ENCODE results near the gene PCSK6. TPM values are rescaled to one million over a fixed set of nuclear protein-coding genes. Genes with fewer than 3 reads are reported as not detected.

Gene PCSK6
- total and polyA plus RNA-seq, 2 donors from 2014 or later, result 3.8 to 7.3 TPM

DNA sequence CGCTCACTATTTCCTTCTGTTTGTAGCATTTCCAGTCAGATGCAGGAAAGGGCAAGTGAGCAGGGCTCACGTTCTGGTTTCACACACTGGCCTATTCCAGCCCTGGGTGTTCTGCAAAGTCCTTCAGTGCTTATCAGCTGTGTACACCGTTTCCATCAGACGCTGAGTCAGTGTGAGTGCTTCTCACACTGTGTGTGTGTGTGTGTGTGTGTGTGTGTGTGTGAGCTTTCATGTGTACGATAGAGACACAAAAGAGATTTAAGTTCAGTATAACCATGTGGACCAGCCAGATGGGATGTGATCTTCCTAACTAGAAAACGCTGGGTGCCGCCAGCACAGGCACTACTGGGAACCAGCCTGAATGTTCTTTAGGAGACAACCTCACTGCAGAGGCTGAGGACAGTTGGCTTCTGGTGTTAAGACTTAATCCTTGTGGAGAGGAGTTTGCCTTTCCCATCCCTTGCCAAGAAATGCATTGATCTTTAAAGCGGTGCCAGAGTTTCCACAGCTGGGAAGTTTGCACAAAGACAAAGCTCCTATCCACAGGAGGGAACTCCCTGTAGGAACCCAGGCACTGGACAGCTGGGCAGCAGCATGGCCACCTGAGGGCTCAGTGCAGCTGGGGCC, 233.8 kb downstream of the PCSK6 start:
- FAIRE-seq (no peak), DNase-seq (peak in 1 of 5 donors; percentile 29)
- intact Hi-C loops (cut with DNase I), result loop anchor here (5.0 kb wide), 2 partner anchors 168 to 243 kb away; no protein-coding TSS in a partner anchor
- Histone ChIP-seq H3K36me3 (ENCODE audit: control insufficient read depth in 2 of 3, insufficient read depth in 3 of 3, low read length in 3 of 3) (no peaks in the 10 kb centered on the region), H3K9me3 (ENCODE audit: control insufficient read depth in 2 of 3, insufficient read depth in 1 of 3, low read length in 3 of 3) (no peaks in the 10 kb centered on the region), H3K4me3 (ENCODE audit: low read length in 3 of 3) (no peak overlapping the region), H3K9ac (ENCODE audit: low read length in 3 of 3) (no peak overlapping the region), H3K27me3 (ENCODE audit: control insufficient read depth, insufficient read depth, low read length) (no peaks in the 10 kb centered on the region), H3K4me1 (ENCODE audit: control insufficient read depth in 2 of 3, insufficient read depth in 2 of 3, low read depth in 1 of 3, low read length in 3 of 3) (peaks cover 0 to 11% (median 7%) of the 10 kb centered on the region in 3 donors), H3K27ac (ENCODE audit: low read depth in 2 of 2, low read length in 2 of 2) (no peak overlapping the region)
- TF ChIP-seq CTCF (IDR thresholded peaks at IDR 0.05; ENCODE audit: borderline replicate concordance, extremely low read depth, insufficient read depth), result no peak

DNA sequence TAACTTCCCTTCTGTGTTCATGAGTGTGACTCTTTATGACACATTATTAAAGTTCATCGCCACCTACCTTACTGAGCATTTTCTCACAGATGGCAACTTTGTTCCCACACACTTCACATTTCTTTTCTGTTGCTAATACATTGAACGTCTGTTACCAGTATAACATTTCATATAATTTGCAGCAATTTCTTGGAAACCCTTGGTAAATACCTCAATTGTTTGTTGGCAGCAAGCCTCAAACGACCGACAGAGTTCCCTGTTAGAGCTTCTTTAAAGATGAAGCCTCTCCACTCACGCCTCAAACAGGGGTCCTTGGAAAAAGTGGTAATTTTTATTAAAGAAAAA, 234.5 kb downstream of the PCSK6 start:
- DNase-seq, result no peak

DNA sequence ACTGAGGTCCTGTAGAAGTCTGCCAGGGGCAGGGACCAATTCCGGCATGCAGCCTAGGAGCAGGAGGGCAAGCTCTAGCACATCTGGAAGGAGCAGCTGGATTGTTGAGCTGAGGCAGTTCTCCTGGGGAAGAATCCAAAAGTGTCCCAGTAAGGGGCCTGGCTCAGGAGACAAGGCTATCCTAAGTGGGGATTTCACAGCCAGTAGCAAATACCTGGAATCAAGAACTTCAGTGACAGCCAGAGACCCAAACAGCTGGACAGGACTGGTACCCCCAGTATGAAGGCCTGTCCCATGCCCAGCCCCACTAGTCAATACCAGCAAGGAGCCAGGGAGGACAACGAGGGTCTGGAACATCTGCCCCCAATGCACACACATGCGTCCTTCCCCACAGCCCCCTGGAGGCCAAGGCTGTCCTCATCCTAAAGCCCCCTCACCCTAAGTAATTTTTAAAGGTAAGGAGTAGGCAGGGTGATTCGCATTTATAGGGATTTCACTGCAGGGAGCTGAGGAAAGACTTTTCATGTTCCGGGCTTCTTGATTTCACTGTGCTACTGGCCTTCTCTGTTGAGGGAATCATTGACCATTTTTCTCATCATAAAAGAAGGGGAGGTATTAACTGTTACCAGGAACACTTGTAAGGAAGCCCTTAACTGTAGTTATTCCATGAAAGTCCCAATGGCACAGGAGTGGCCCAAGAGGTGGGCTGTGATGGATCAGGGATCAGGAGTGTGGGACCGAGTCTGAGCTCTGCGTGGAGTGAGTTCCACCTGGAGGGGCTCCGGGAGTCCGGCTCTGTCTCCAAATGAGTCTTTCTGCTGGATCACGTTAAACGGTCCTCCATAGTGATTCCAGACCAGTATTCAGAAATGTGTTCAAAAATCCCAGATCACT, 235.1 kb downstream of the PCSK6 start:
- H3K4me3 ChIP-seq (ENCODE audit: low read length in 3 of 3), result no peak overlapping the region
- no peaks in the 10 kb centered on the region for H3K27me3 ChIP-seq (ENCODE audit: control insufficient read depth, insufficient read depth, low read length)
- FAIRE-seq (no peak), DNase-seq (no peak)
- TF ChIP-seq CTCF (IDR thresholded peaks at IDR 0.05; ENCODE audit: borderline replicate concordance, extremely low read depth, insufficient read depth), result no peak
- H3K9me3 ChIP-seq (ENCODE audit: control insufficient read depth in 2 of 3, insufficient read depth in 1 of 3, low read length in 3 of 3), result no peaks in the 10 kb centered on the region
- no peak overlapping the region for H3K27ac ChIP-seq (ENCODE audit: low read depth in 2 of 2, low read length in 2 of 2)
- intact Hi-C loops (cut with DNase I), result loop anchor here (5.0 kb wide), 2 partner anchors 167 to 242 kb away; no protein-coding TSS in a partner anchor
- no peaks in the 10 kb centered on the region for H3K36me3 ChIP-seq (ENCODE audit: control insufficient read depth in 2 of 3, insufficient read depth in 3 of 3, low read length in 3 of 3)
- no peak overlapping the region for H3K9ac ChIP-seq (ENCODE audit: low read length in 3 of 3)
- H3K4me1 ChIP-seq (ENCODE audit: control insufficient read depth in 2 of 3, insufficient read depth in 2 of 3, low read depth in 1 of 3, low read length in 3 of 3), result peaks cover 4 to 17% (median 14%) of the 10 kb centered on the region in 3 donors

More for the DNA sequence above, 234.5 kb downstream of the PCSK6 start:
- no peak overlapping the region for H3K4me3 ChIP-seq (ENCODE audit: low read length in 3 of 3)
- H3K9ac ChIP-seq (ENCODE audit: low read length in 3 of 3), result no peak overlapping the region
- no peaks in the 10 kb centered on the region for H3K9me3 ChIP-seq (ENCODE audit: control insufficient read depth in 2 of 3, insufficient read depth in 1 of 3, low read length in 3 of 3)
- peaks cover under 1 to 13% (median 12%) of the 10 kb centered on the region in 3 donors for H3K4me1 ChIP-seq (ENCODE audit: control insufficient read depth in 2 of 3, insufficient read depth in 2 of 3, low read depth in 1 of 3, low read length in 3 of 3)
- no peaks in the 10 kb centered on the region for H3K36me3 ChIP-seq (ENCODE audit: control insufficient read depth in 2 of 3, insufficient read depth in 3 of 3, low read length in 3 of 3)
- H3K27me3 ChIP-seq (ENCODE audit: control insufficient read depth, insufficient read depth, low read length), result no peaks in the 10 kb centered on the region
- FAIRE-seq, result no peak
- no peak for TF ChIP-seq CTCF (IDR thresholded peaks at IDR 0.05; ENCODE audit: borderline replicate concordance, extremely low read depth, insufficient read depth)
- no peak overlapping the region for H3K27ac ChIP-seq (ENCODE audit: low read depth in 2 of 2, low read length in 2 of 2)
- intact Hi-C loops (cut with DNase I), result loop anchor here (5.0 kb wide), 2 partner anchors 168 to 243 kb away; no protein-coding TSS in a partner anchor

Other genes starting within 250 kb of the PCSK6 start
- gene CHSY1, start 237.7 kb downstream of the PCSK6 start, total RNA-seq, result 41.6 TPM
- gene CHSY1, start 237.7 kb downstream of the PCSK6 start, polyA plus RNA-seq (ENCODE audit: insufficient read depth, low read depth, low replicate concordance), result 7.2 TPM
- 66.0 TPM for gene SELENOS, start 212.2 kb downstream of the PCSK6 start, total RNA-seq
- 99.0 TPM for gene SELENOS, start 212.2 kb downstream of the PCSK6 start, polyA plus RNA-seq (ENCODE audit: insufficient read depth, low read depth, low replicate concordance)
- gene SNRPA1, start 194.5 kb downstream of the PCSK6 start, total RNA-seq, result 44.9 TPM
- 40.0 TPM for gene SNRPA1, start 194.5 kb downstream of the PCSK6 start, polyA plus RNA-seq (ENCODE audit: insufficient read depth, low read depth, low replicate concordance)
- 48.7 TPM for gene TM2D3, start 162.7 kb upstream of the PCSK6 start, total RNA-seq
- gene TM2D3, start 162.7 kb upstream of the PCSK6 start, polyA plus RNA-seq (ENCODE audit: insufficient read depth, low read depth, low replicate concordance), result 47.9 TPM
- 13.8 TPM for gene TARS3, start 234.8 kb upstream of the PCSK6 start, total RNA-seq
- gene TARS3, start 234.8 kb upstream of the PCSK6 start, polyA plus RNA-seq (ENCODE audit: insufficient read depth, low read depth, low replicate concordance), result 7.8 TPM